ENCODE results near the gene PKN1. TPM values are rescaled to one million over a fixed set of nuclear protein-coding genes. Genes with fewer than 3 reads are reported as not detected.

The PKN1 gene
- total and polyA plus RNA-seq, 2 of the 13 experiments (the other 11 are each of a cell fraction or from before 2014, with no cell fraction given) = 45.7 to 54.5 TPM

DNA sequence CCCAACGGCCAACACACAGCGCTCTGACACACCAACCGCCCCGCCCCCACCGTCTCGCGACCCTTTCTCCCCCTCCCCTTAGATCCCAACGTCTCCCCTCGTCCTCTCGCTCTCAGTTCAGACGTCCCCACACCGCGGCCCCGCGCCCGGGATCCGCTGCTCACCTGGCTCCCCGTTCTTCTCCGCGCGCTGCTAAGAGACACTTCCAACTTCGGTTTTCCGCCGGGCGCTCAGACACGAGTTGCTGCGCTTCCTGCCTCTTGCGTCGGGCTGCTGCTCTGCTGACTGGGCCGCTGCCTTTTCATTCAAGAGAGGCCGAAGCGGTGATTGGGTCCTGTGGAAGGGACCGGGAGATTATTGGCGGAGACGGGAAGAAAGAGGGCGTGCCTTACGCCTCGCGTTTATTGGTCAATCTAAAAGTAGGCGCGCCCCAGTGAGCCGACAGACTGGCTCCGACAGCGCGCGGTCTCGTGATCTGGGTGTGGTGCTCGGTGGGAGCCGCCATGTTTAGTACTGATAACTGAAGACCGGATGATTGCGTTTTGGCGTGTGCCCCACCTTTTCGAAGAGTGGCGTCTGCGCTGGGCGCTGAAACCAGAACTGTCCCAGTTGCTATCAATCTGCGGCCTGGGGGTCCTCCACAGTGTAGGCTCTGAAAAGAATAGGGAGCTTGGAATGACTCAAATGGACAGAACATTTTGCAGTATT lies 13.8 kb upstream of the PKN1 start, which contains the start of gene DDX39A (continued):
- no peak for TF ChIP-seq ZNF251 (CRISPR knock-in tag; IDR thresholded peaks at IDR 0.05)
- TF ChIP-seq, protein P1, sequence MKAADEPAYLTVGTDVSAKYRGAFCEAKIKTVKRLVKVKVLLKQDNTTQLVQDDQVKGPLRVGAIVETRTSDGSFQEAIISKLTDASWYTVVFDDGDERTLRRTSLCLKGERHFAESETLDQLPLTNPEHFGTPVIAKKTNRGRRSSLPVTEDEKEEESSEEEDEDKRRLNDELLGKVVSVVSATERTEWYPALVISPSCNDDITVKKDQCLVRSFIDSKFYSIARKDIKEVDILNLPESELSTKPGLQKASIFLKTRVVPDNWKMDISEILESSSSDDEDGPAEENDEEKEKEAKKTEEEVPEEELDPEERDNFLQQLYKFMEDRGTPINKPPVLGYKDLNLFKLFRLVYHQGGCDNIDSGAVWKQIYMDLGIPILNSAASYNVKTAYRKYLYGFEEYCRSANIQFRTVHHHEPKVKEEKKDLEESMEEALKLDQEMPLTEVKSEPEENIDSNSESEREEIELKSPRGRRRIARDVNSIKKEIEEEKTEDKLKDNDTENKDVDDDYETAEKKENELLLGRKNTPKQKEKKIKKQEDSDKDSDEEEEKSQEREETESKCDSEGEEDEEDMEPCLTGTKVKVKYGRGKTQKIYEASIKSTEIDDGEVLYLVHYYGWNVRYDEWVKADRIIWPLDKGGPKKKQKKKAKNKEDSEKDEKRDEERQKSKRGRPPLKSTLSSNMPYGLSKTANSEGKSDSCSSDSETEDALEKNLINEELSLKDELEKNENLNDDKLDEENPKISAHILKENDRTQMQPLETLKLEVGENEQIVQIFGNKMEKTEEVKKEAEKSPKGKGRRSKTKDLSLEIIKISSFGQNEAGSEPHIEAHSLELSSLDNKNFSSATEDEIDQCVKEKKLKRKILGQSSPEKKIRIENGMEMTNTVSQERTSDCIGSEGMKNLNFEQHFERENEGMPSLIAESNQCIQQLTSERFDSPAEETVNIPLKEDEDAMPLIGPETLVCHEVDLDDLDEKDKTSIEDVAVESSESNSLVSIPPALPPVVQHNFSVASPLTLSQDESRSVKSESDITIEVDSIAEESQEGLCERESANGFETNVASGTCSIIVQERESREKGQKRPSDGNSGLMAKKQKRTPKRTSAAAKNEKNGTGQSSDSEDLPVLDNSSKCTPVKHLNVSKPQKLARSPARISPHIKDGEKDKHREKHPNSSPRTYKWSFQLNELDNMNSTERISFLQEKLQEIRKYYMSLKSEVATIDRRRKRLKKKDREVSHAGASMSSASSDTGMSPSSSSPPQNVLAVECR (CRISPR knock-in tag; IDR thresholded peaks at IDR 0.05; ENCODE audit: borderline replicate concordance) = peak; percentile 86
- TF ChIP-seq ZNF747 (CRISPR knock-in tag; IDR thresholded peaks at IDR 0.05; ENCODE audit: borderline replicate concordance) = peak; percentile 88
- TF ChIP-seq KLF6 (CRISPR knock-in tag; IDR thresholded peaks at IDR 0.05) = peak; percentile 38; the same call in 1 of the 2 replicates
- TF ChIP-seq TAF15 (IDR thresholded peaks at IDR 0.05; ENCODE audit: low read depth, low read length, poor library complexity, severe bottlenecking) = peak; percentile 86
- TF ChIP-seq NCOR1 (IDR thresholded peaks at IDR 0.05; ENCODE audit: borderline replicate concordance, low read length) = peak; percentile 46; the same call in 1 of the 2 replicates
- peak; percentile 73 for TF ChIP-seq SRSF1 (optimal IDR thresholded peaks at IDR 0.05; ENCODE audit: low read depth, low read length)
- 0 out of 2 replicates have a peak, but pooled peaks have one; percentile 46 for TF ChIP-seq ZNF644 (CRISPR knock-in tag; IDR thresholded peaks at IDR 0.05; ENCODE audit: low read depth)
- TF ChIP-seq STAT5B (CRISPR knock-in tag; IDR thresholded peaks at IDR 0.05) = no peak
- TF ChIP-seq TGIF2 (CRISPR knock-in tag; IDR thresholded peaks at IDR 0.05) = peak; percentile 87; the same call in 1 of the 2 replicates
- TF ChIP-seq SOX5 (CRISPR knock-in tag; IDR thresholded peaks at IDR 0.05; ENCODE audit: borderline replicate concordance) = peak; percentile 7; the same call in 1 of the 2 replicates
- TF ChIP-seq ZNF878 (CRISPR knock-in tag; IDR thresholded peaks at IDR 0.05) = peak; percentile 61; the same call in 1 of the 2 replicates
- TF ChIP-seq RXRB (CRISPR knock-in tag; IDR thresholded peaks at IDR 0.05; ENCODE audit: borderline replicate concordance) = no peak
- 0 out of 2 replicates have a peak, but pooled peaks have one; percentile 51 for TF ChIP-seq REPIN1 (CRISPR knock-in tag; IDR thresholded peaks at IDR 0.05; ENCODE audit: borderline replicate concordance, low read depth)
- no peak for TF ChIP-seq ZNF326 (CRISPR knock-in tag; IDR thresholded peaks at IDR 0.05; ENCODE audit: borderline replicate concordance)
- TF ChIP-seq SUZ12 (IDR thresholded peaks at IDR 0.05; ENCODE audit: low read depth, low read length) = no peak
- TF ChIP-seq ZNF598 (CRISPR knock-in tag; IDR thresholded peaks at IDR 0.05; ENCODE audit: borderline replicate concordance) = peak; percentile 70; the same call in 1 of the 2 replicates
- TF ChIP-seq ISL2 (CRISPR knock-in tag; IDR thresholded peaks at IDR 0.05) = no peak
- no peak for TF ChIP-seq KLF11 (CRISPR knock-in tag; IDR thresholded peaks at IDR 0.05)
- peak; percentile 86 for TF ChIP-seq GABPB1 (CRISPR knock-in tag; IDR thresholded peaks at IDR 0.05)
- peak; percentile 42; the same call in 1 of the 2 replicates for TF ChIP-seq KDM2A (CRISPR knock-in tag; IDR thresholded peaks at IDR 0.05; ENCODE audit: borderline replicate concordance, low read depth)
- TF ChIP-seq, protein P2, sequence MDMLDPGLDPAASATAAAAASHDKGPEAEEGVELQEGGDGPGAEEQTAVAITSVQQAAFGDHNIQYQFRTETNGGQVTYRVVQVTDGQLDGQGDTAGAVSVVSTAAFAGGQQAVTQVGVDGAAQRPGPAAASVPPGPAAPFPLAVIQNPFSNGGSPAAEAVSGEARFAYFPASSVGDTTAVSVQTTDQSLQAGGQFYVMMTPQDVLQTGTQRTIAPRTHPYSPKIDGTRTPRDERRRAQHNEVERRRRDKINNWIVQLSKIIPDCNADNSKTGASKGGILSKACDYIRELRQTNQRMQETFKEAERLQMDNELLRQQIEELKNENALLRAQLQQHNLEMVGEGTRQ (IDR thresholded peaks at IDR 0.05; ENCODE audit: low read depth, low read length) = no peak
- TF ChIP-seq, protein P2 (CRISPR knock-in tag; IDR thresholded peaks at IDR 0.05; ENCODE audit: borderline replicate concordance) = peak; percentile 74; the same call in 1 of the 2 replicates
- TF ChIP-seq PBX2 (CRISPR knock-in tag; IDR thresholded peaks at IDR 0.05) = peak; percentile 93

Measured in HepG2 (cell line).